ENCODE results near the gene NAPG. TPM values are rescaled to one million over a fixed set of nuclear protein-coding genes. Genes with fewer than 3 reads are reported as not detected.

The NAPG gene
- 59.6 TPM for total RNA-seq

GRCh38 chr18:10525697-10526560 is at the start of gene NAPG:
Gene NAPG (plus strand): TSS chr18:10526027. CDS start chr18:10526103, 76 bp downstream.

Other genes starting within 250 kb of the NAPG start
- gene APCDD1, start 71.4 kb upstream of the NAPG start, total RNA-seq: 26.8 TPM

Measured in camera-type eye (tissue), 1 donor.